Measurements from ENCODE around the gene MEIS2.

The MEIS2 gene

GRCh38 chr15:37090543-37091175 lies 9.7 kb downstream of the MEIS2 start:
- DNase-seq = no peak
- Mint-ChIP-seq H3K4me3 (no peak overlapping the region), H3K9me3 (no peaks in the 10 kb centered on the region), H3K27me3 (peaks cover 34 to 51% of the 10 kb centered on the region in 2 donors), H3K4me1 (ENCODE audit: low read depth in 2 of 2) (peaks cover 0 to 1% of the 10 kb centered on the region in 2 donors), H3K27ac (no peak overlapping the region), H3K36me3 (ENCODE audit: insufficient read depth) (no peaks in the 10 kb centered on the region)
- no peak for ATAC-seq (replicated peaks)

- DNase-seq (no peak), ATAC-seq (replicated peaks) (no peak)
- H3K27me3 Mint-ChIP-seq = peaks cover 15 to 29% of the 10 kb centered on the region in 2 donors
- no peaks in the 10 kb centered on the region for H3K4me1 Mint-ChIP-seq (ENCODE audit: low read depth in 2 of 2)
- H3K36me3 Mint-ChIP-seq (ENCODE audit: insufficient read depth) = no peaks in the 10 kb centered on the region
- H3K9me3 Mint-ChIP-seq = no peaks in the 10 kb centered on the region
- H3K27ac Mint-ChIP-seq = no peak overlapping the region
- H3K4me3 Mint-ChIP-seq = no peak overlapping the region
Observed at GRCh38 chr15:37088436-37088835, 11.9 kb downstream of the MEIS2 start.

GRCh38 chr15:37087131-37087588 lies 13.2 kb downstream of the MEIS2 start:
- Mint-ChIP-seq H3K4me1 (ENCODE audit: low read depth in 2 of 2) (no peaks in the 10 kb centered on the region), H3K27me3 (peaks cover 7 to 19% of the 10 kb centered on the region in 2 donors), H3K36me3 (ENCODE audit: insufficient read depth) (no peaks in the 10 kb centered on the region), H3K4me3 (no peak overlapping the region), H3K9me3 (no peaks in the 10 kb centered on the region), H3K27ac (no peak overlapping the region)
- ATAC-seq (replicated peaks) (no peak), DNase-seq (no peak)

GRCh38 chr15:37086521-37086920 lies 13.8 kb downstream of the MEIS2 start:
- Mint-ChIP-seq H3K4me1 (ENCODE audit: low read depth in 2 of 2) (no peaks in the 10 kb centered on the region), H3K27me3 (peaks cover 7 to 19% of the 10 kb centered on the region in 2 donors), H3K27ac (no peak overlapping the region), H3K9me3 (no peaks in the 10 kb centered on the region), H3K4me3 (no peak overlapping the region), H3K36me3 (ENCODE audit: insufficient read depth) (no peaks in the 10 kb centered on the region)
- ATAC-seq (replicated peaks) (no peak), DNase-seq (no peak)

GRCh38 chr15:37086120-37086519 lies 14.2 kb downstream of the MEIS2 start:
- peaks cover 5 to 19% of the 10 kb centered on the region in 2 donors for H3K27me3 Mint-ChIP-seq
- H3K27ac Mint-ChIP-seq = no peak overlapping the region
- ATAC-seq (replicated peaks) = no peak
- H3K4me1 Mint-ChIP-seq (ENCODE audit: low read depth in 2 of 2) = no peaks in the 10 kb centered on the region
- H3K9me3 Mint-ChIP-seq = no peaks in the 10 kb centered on the region
- H3K36me3 Mint-ChIP-seq (ENCODE audit: insufficient read depth) = no peaks in the 10 kb centered on the region
- H3K4me3 Mint-ChIP-seq = no peak overlapping the region
- no peak for DNase-seq

DNA sequence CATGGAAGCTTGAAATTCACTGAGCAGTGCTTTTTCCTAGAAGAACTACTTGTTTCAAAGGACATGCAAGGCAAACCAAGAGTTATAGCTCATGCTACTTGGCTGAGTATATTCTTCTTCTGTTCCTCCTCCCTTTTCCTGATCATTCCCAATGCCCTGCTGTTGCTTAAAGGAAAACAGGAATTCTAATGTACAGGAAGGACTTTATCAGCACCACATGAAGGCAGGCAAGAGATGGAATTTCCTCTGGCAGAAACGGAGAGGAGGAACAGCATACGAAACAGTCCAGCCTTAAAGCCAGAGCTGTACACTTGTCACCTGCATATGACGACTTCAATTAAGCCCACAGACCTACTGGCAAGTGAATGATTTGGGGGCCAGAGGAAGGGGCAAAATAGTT lies 15.7 kb downstream of the MEIS2 start:
- DNase-seq (no peak), ATAC-seq (replicated peaks) (no peak)
- Mint-ChIP-seq H3K27me3 (peaks cover 0 to 19% of the 10 kb centered on the region in 2 donors), H3K27ac (no peak overlapping the region), H3K4me1 (ENCODE audit: low read depth in 2 of 2) (no peaks in the 10 kb centered on the region), H3K9me3 (no peaks in the 10 kb centered on the region), H3K36me3 (ENCODE audit: insufficient read depth) (no peaks in the 10 kb centered on the region), H3K4me3 (no peak overlapping the region)

- Mint-ChIP-seq H3K27me3 (peaks cover 0 to 12% of the 10 kb centered on the region in 2 donors), H3K4me1 (ENCODE audit: low read depth in 2 of 2) (no peaks in the 10 kb centered on the region), H3K4me3 (no peak overlapping the region), H3K9me3 (no peaks in the 10 kb centered on the region), H3K27ac (no peak overlapping the region), H3K36me3 (ENCODE audit: insufficient read depth) (no peaks in the 10 kb centered on the region)
- ATAC-seq (replicated peaks) (no peak), DNase-seq (no peak)
Observed at GRCh38 chr15:37083610-37084009, 16.7 kb downstream of the MEIS2 start.

DNA sequence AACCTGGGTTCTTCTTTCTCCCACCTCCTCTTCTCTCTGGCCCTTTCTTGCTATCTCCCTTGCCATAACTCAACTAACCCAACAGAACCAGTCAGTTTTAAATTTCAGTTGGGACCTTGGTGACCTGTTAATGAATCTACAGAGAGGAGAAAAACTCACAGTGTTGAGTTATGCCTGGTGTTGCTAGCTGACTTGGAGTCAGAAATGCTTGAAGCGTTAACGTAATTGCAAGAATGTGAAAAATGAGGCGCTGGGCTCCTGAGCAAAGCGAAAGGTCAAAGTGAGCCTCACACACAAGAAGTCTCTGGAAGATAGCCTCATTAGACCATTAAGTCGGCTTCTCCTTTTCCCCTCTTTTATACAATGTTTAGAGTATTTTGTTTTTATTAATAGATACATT lies 18.4 kb downstream of the MEIS2 start:
- H3K4me3 Mint-ChIP-seq = no peak overlapping the region
- no peaks in the 10 kb centered on the region for H3K9me3 Mint-ChIP-seq
- H3K27ac Mint-ChIP-seq = no peak overlapping the region
- no peak for ATAC-seq (replicated peaks)
- peaks cover 0 to 3% of the 10 kb centered on the region in 2 donors for H3K27me3 Mint-ChIP-seq
- H3K4me1 Mint-ChIP-seq (ENCODE audit: low read depth in 2 of 2) = no peaks in the 10 kb centered on the region
- H3K36me3 Mint-ChIP-seq (ENCODE audit: insufficient read depth) = no peaks in the 10 kb centered on the region
- no peak for DNase-seq

- Mint-ChIP-seq H3K4me1 (ENCODE audit: low read depth in 2 of 2) (no peaks in the 10 kb centered on the region), H3K4me3 (no peak overlapping the region), H3K36me3 (ENCODE audit: insufficient read depth) (no peaks in the 10 kb centered on the region), H3K27me3 (peaks cover 0 to 5% of the 10 kb centered on the region in 2 donors), H3K9me3 (no peaks in the 10 kb centered on the region), H3K27ac (no peak overlapping the region)
- no peak for DNase-seq
- no peak for ATAC-seq (replicated peaks)
Observed at GRCh38 chr15:37080261-37080921, 20.0 kb downstream of the MEIS2 start.

- H3K36me3 Mint-ChIP-seq (ENCODE audit: insufficient read depth) = no peaks in the 10 kb centered on the region
- no peak overlapping the region for H3K4me3 Mint-ChIP-seq
- H3K4me1 Mint-ChIP-seq (ENCODE audit: low read depth in 2 of 2) = no peaks in the 10 kb centered on the region
- H3K27ac Mint-ChIP-seq = no peak overlapping the region
- DNase-seq (no peak), ATAC-seq (replicated peaks) (no peak)
- peaks cover 0 to 7% of the 10 kb centered on the region in 2 donors for H3K27me3 Mint-ChIP-seq
- no peaks in the 10 kb centered on the region for H3K9me3 Mint-ChIP-seq
Observed at GRCh38 chr15:37079726-37080125, 20.6 kb downstream of the MEIS2 start.

GRCh38 chr15:37078566-37078965 lies 21.8 kb downstream of the MEIS2 start:
- ATAC-seq (replicated peaks) = no peak
- Mint-ChIP-seq H3K36me3 (ENCODE audit: insufficient read depth) (no peaks in the 10 kb centered on the region), H3K4me3 (no peak overlapping the region), H3K27ac (no peak overlapping the region), H3K27me3 (peaks cover 0 to 7% of the 10 kb centered on the region in 2 donors), H3K9me3 (no peaks in the 10 kb centered on the region), H3K4me1 (ENCODE audit: low read depth in 2 of 2) (no peaks in the 10 kb centered on the region)
- DNase-seq = no peak

DNA sequence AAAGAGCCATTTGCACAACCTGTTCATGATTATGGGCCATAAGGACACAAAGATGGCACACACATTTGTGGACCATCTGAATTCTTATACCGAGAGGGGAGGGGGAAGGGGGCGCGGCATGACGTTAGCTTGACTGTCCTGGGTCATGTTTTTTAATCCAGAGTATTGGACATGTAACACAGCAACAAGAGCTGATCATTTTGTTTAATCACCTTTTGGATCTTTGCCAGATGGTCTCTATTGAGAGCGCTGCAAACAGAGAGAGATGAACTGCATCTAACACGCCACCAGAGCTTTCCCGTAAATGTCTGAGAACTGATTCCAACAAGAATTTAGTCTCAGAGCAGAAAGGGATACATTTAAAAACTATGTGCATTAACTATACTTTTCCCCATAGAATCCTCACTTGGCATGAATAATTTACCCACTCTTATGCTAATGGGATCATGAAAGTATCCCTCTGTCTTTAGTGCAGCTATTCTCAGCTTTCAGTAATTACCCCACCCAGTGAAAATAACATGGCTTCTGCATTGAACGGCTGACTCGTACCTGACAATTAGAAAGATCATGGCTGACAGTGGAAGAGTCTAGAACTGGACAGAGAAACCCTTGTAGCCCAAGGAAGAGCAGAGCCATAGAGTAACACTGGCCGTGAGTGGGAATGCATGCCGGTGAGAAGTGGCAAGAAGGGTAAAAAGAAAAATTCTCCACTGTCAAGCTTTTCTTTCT lies 22.6 kb downstream of the MEIS2 start:
- H3K36me3 Mint-ChIP-seq (ENCODE audit: insufficient read depth) = no peaks in the 10 kb centered on the region
- no peaks in the 10 kb centered on the region for H3K9me3 Mint-ChIP-seq
- no peak overlapping the region for H3K4me3 Mint-ChIP-seq
- peaks cover 0 to 7% of the 10 kb centered on the region in 2 donors for H3K27me3 Mint-ChIP-seq
- ATAC-seq (replicated peaks) = no peak
- no peak overlapping the region for H3K27ac Mint-ChIP-seq
- no peak for DNase-seq
- H3K4me1 Mint-ChIP-seq (ENCODE audit: low read depth in 2 of 2) = no peaks in the 10 kb centered on the region

DNA sequence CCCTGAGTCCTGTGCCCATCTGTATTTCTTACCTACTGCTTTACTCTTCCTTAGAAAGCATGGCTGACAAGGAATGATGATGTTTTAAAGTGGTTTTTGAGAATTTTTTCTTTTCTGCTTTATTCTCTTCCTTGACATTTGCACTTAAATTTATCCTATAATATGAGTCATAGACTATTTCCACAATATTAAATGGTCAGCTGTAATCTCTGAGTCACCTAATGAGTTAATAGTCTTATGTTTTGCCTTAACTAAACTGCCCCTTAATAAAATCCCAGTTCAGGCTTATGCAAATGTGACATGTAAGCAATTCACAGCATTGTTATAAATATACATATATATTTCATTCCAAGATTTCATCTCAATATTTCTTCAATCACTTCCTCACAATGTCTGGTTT lies 23.8 kb downstream of the MEIS2 start:
- ATAC-seq (replicated peaks) (no peak), DNase-seq (no peak)
- no peaks in the 10 kb centered on the region for H3K36me3 Mint-ChIP-seq (ENCODE audit: insufficient read depth)
- no peak overlapping the region for H3K27ac Mint-ChIP-seq
- no peak overlapping the region for H3K4me3 Mint-ChIP-seq
- H3K9me3 Mint-ChIP-seq = no peaks in the 10 kb centered on the region
- no peaks in the 10 kb centered on the region for H3K4me1 Mint-ChIP-seq (ENCODE audit: low read depth in 2 of 2)
- H3K27me3 Mint-ChIP-seq = peaks cover 6 to 7% of the 10 kb centered on the region in 2 donors

GRCh38 chr15:37075777-37076176 lies 24.6 kb downstream of the MEIS2 start:
- DNase-seq = no peak
- Mint-ChIP-seq H3K27me3 (peaks cover 6 to 7% of the 10 kb centered on the region in 2 donors), H3K36me3 (ENCODE audit: insufficient read depth) (no peaks in the 10 kb centered on the region), H3K9me3 (no peaks in the 10 kb centered on the region), H3K4me1 (ENCODE audit: low read depth in 2 of 2) (no peaks in the 10 kb centered on the region), H3K4me3 (no peak overlapping the region), H3K27ac (no peak overlapping the region)
- no peak for ATAC-seq (replicated peaks)
